ENCODE measurements around the gene RASSF1. TPM values are rescaled to one million over a fixed set of nuclear protein-coding genes. Genes with fewer than 3 reads are reported as not detected.

The RASSF1 gene
- total and polyA plus RNA-seq, 2 of the 13 experiments (the other 11 are each of a cell fraction or from before 2014, with no cell fraction given): 10.2 to 27.5 TPM

- peak; percentile 29 to 65; a peak in 3 of 4 replicates for TF ChIP-seq HMGXB4 (CRISPR knock-in tag; IDR thresholded peaks at IDR 0.05; ENCODE audit: borderline replicate concordance in 1 of 2, low read depth in 1 of 2)
- TF ChIP-seq ZNF841 (CRISPR knock-in tag; IDR thresholded peaks at IDR 0.05; ENCODE audit: borderline replicate concordance): no peak
- TF ChIP-seq CBX2 (IDR thresholded peaks at IDR 0.05; ENCODE audit: low read depth, low read length): no peak
- TF ChIP-seq CBX2 (CRISPR knock-in tag; IDR thresholded peaks at IDR 0.05; ENCODE audit: low read depth): no peak
- TF ChIP-seq ZNF7 (CRISPR knock-in tag; IDR thresholded peaks at IDR 0.05): no peak
- no peak for TF ChIP-seq ZNF207 (IDR thresholded peaks at IDR 0.05; ENCODE audit: borderline replicate concordance)
- TF ChIP-seq, protein P1, sequence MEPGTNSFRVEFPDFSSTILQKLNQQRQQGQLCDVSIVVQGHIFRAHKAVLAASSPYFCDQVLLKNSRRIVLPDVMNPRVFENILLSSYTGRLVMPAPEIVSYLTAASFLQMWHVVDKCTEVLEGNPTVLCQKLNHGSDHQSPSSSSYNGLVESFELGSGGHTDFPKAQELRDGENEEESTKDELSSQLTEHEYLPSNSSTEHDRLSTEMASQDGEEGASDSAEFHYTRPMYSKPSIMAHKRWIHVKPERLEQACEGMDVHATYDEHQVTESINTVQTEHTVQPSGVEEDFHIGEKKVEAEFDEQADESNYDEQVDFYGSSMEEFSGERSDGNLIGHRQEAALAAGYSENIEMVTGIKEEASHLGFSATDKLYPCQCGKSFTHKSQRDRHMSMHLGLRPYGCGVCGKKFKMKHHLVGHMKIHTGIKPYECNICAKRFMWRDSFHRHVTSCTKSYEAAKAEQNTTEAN (CRISPR knock-in tag; conservative IDR thresholded peaks at IDR 0.05): no peak
- peak; percentile 71; the same call in 1 of the 2 replicates for TF ChIP-seq ZNF350 (CRISPR knock-in tag; IDR thresholded peaks at IDR 0.05; ENCODE audit: borderline replicate concordance, low read depth)
- peak; percentile 39; the same call in 1 of the 2 replicates for TF ChIP-seq ERF (CRISPR knock-in tag; IDR thresholded peaks at IDR 0.05)
- TF ChIP-seq MTF2 (CRISPR knock-in tag; IDR thresholded peaks at IDR 0.05; ENCODE audit: borderline replicate concordance): no peak
- no peak for TF ChIP-seq DNMT3B (CRISPR knock-in tag; conservative IDR thresholded peaks at IDR 0.05)
- TF ChIP-seq THAP8 (CRISPR knock-in tag; IDR thresholded peaks at IDR 0.05; ENCODE audit: borderline replicate concordance): no peak
- TF ChIP-seq ZZZ3 (CRISPR knock-in tag; IDR thresholded peaks at IDR 0.05; ENCODE audit: borderline replicate concordance): no peak
- no peak for TF ChIP-seq ZSCAN30 (CRISPR knock-in tag; IDR thresholded peaks at IDR 0.05)
- TF ChIP-seq, protein P2, sequence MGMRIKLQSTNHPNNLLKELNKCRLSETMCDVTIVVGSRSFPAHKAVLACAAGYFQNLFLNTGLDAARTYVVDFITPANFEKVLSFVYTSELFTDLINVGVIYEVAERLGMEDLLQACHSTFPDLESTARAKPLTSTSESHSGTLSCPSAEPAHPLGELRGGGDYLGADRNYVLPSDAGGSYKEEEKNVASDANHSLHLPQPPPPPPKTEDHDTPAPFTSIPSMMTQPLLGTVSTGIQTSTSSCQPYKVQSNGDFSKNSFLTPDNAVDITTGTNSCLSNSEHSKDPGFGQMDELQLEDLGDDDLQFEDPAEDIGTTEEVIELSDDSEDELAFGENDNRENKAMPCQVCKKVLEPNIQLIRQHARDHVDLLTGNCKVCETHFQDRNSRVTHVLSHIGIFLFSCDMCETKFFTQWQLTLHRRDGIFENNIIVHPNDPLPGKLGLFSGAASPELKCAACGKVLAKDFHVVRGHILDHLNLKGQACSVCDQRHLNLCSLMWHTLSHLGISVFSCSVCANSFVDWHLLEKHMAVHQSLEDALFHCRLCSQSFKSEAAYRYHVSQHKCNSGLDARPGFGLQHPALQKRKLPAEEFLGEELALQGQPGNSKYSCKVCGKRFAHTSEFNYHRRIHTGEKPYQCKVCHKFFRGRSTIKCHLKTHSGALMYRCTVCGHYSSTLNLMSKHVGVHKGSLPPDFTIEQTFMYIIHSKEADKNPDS (CRISPR knock-in tag; IDR thresholded peaks at IDR 0.05): 0 out of 2 replicates have a peak, but pooled peaks have one; percentile 15
- TF ChIP-seq HOXA5 (CRISPR knock-in tag; IDR thresholded peaks at IDR 0.05): peak; percentile 63; the same call in 1 of the 2 replicates
- TF ChIP-seq ZNF639 (CRISPR knock-in tag; conservative IDR thresholded peaks at IDR 0.05): no peak
Measured at GRCh38 chr3:50324351-50325112, 16.1 kb downstream of the RASSF1 start (continued).
